DND-41 (cell line): Measurements from ENCODE around the gene MCRIP2.

ENCODE experiments used
- CTCF ChIP-seq: IDR thresholded peaks from 2 replicates; pipeline ENCODE4 v1.5.1; 2012; ENCODE audit warnings: borderline replicate concordance, low read length, moderate library complexity, mild to moderate bottlenecking; ENCODE audit not compliant: poor library complexity, severe bottlenecking; ENCODE audit errors: extremely low read depth
- EZH2 ChIP-seq: IDR thresholded peaks from 3 replicates; pipeline ENCODE4 v1.6.1; 2012; ENCODE audit warnings: borderline replicate concordance, low read depth, mild to moderate bottlenecking, moderate library complexity, low read length, inconsistent platforms; ENCODE audit not compliant: severe bottlenecking

DNA sequence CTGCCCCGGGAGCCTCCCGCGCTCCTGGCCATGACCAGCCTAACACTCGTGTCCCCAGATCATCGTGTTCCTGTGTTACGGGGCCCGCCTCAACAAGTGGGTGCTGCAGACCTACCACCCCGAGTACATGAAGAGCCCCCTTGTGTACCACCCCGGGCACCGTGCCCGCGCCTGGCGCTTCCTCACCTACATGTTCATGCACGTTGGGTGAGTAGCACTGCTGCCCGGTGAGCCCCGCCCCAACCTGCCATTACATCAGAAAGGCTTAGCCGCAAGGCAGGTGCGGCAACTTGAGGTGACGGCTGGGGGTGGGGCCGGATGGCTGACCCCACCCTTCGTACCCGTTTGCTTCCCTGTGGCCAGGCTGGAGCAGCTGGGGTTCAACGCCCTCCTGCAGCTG is 35.3 kb downstream of the MCRIP2 start:
- TF ChIP-seq CTCF (no peak), EZH2 (no peak)
